WTC11 (cell line): ENCODE data around the gene ZEB1. TPM values are rescaled to one million over a fixed set of nuclear protein-coding genes. Genes with fewer than 3 reads are reported as not detected.

Source experiments
- ATAC-seq: fragments of 200-7000 bp; cut with Tn5 transposase; 2 replicates; pipeline ENCODE4 v1.10.0; 2021; ENCODE audit warnings: mild to moderate bottlenecking, moderate library complexity
- CTCF ChIA-PET: fragments of 300-600 bp; sonication (Branson Sonifier 250); formaldehyde crosslinking; loops from one replicate; lab custom pipeline; 2021; ENCODE audit warnings: antibody characterized with exemption; lab: Charles Lee
- POLR2A ChIA-PET: fragments of 350-600 bp; sonication (Branson Sonifier 250); formaldehyde crosslinking; loops from one replicate; lab custom pipeline; 2021; ENCODE audit warnings: antibody characterized with exemption; lab: Charles Lee
- DNase-seq: peaks from one replicate; pipeline ENCODE4 v3.0.0; 2021; ENCODE audit warnings: low spot score
- H3K27ac Mint-ChIP-seq: 2 replicates; pipeline ENCODE4 v1.8.0; 2021; ENCODE audit warnings: mixed read lengths
- H3K27me3 Mint-ChIP-seq: 2 replicates; pipeline ENCODE4 v1.8.0; 2021; ENCODE audit warnings: low read depth, mild to moderate bottlenecking, moderate library complexity, mixed read lengths
- H3K36me3 Mint-ChIP-seq: 2 replicates; pipeline ENCODE4 v1.8.0; 2021; ENCODE audit warnings: mixed read lengths
- H3K4me1 Mint-ChIP-seq: 2 replicates; pipeline ENCODE4 v1.8.0; 2022; ENCODE audit warnings: mixed read lengths
- H3K4me3 Mint-ChIP-seq: 2 replicates; pipeline ENCODE4 v1.8.0; 2021; ENCODE audit warnings: mild to moderate bottlenecking, moderate library complexity, mixed read lengths
- H3K9me3 Mint-ChIP-seq: 2 replicates; pipeline ENCODE4 v1.8.0; 2021; ENCODE audit warnings: mixed read lengths
- CBFB ChIP-seq: sonication (generic); formaldehyde crosslinking; IDR thresholded peaks from 2 replicates; pipeline ENCODE4 v1.8.1; 2022; ENCODE audit warnings: mild to moderate bottlenecking, low read depth, missing genetic modification reagents
- ELF4 ChIP-seq: sonication (generic); formaldehyde crosslinking; IDR thresholded peaks from 2 replicates; pipeline ENCODE4 v1.8.1; 2022; ENCODE audit warnings: low read depth, mild to moderate bottlenecking, moderate library complexity, missing genetic modification reagents
- FOXP1 ChIP-seq: sonication (generic); formaldehyde crosslinking; IDR thresholded peaks from 2 replicates; pipeline ENCODE4 v1.8.0; 2022; ENCODE audit warnings: missing genetic modification reagents, mild to moderate bottlenecking, moderate library complexity, borderline replicate concordance
- KAT7 ChIP-seq: sonication (generic); formaldehyde crosslinking; IDR thresholded peaks from 2 replicates; pipeline ENCODE4 v1.8.1; 2023; ENCODE audit warnings: missing genetic modification reagents, mild to moderate bottlenecking, borderline replicate concordance
- NFE2L1 ChIP-seq: sonication (generic); formaldehyde crosslinking; IDR thresholded peaks from 2 replicates; pipeline ENCODE4 v1.8.1; 2023; ENCODE audit warnings: missing genetic modification reagents
- NFYB ChIP-seq: sonication (generic); formaldehyde crosslinking; conservative IDR thresholded peaks from 2 replicates; pipeline ENCODE4 v1.8.0; 2022; ENCODE audit warnings: low read depth, missing genetic modification reagents
- RORB ChIP-seq: fragments of 250-450 bp; sonication (Bioruptor Pico); IDR thresholded peaks from 2 replicates; pipeline ENCODE4 v1.9.0; 2021; ENCODE audit warnings: mild to moderate bottlenecking
- SP1 ChIP-seq: sonication (generic); formaldehyde crosslinking; conservative IDR thresholded peaks from 2 replicates; pipeline ENCODE4 v1.8.1; 2022; ENCODE audit warnings: missing genetic modification reagents
- total RNA-seq: library from RNA; stranded (reverse); gene quantifications from 3 replicates; pipeline ENCODE4 v1.2.3, GENCODE V29; 2021
- TF ChIP-seq, protein P1 (sequence below): sonication (generic); formaldehyde crosslinking; IDR thresholded peaks from 2 replicates; pipeline ENCODE4 v1.8.0; 2022; ENCODE audit warnings: missing genetic modification reagents
- TF ChIP-seq, protein P2 (sequence below): fragments of 250-450 bp; sonication (Bioruptor Pico); IDR thresholded peaks from 2 replicates; pipeline ENCODE4 v1.9.0; 2021; ENCODE audit warnings: mild to moderate bottlenecking
- TF ChIP-seq, protein P3 (sequence below): sonication (generic); formaldehyde crosslinking; IDR thresholded peaks from 2 replicates; pipeline ENCODE4 v1.8.1; 2023; ENCODE audit warnings: mild to moderate bottlenecking, missing genetic modification reagents, borderline replicate concordance
- TF ChIP-seq, protein P4 (sequence below): fragments of 250-450 bp; sonication (Bioruptor Pico); IDR thresholded peaks from 2 replicates; pipeline ENCODE4 v1.8.0; 2021; ENCODE audit warnings: mild to moderate bottlenecking
- TF ChIP-seq, protein P5 (sequence below): fragments of 250-450 bp; sonication (Bioruptor Pico); IDR thresholded peaks from 2 replicates; pipeline ENCODE4 v1.9.0; 2021; ENCODE audit warnings: moderate library complexity, mild to moderate bottlenecking, inconsistent platforms, borderline replicate concordance
- TF ChIP-seq, protein P6 (sequence below): sonication (generic); formaldehyde crosslinking; conservative IDR thresholded peaks from 2 replicates; pipeline ENCODE4 v1.8.1; 2023; ENCODE audit warnings: mild to moderate bottlenecking, low read depth, missing genetic modification reagents, moderate library complexity
- TF ChIP-seq, protein P7 (sequence below): sonication (generic); formaldehyde crosslinking; IDR thresholded peaks from 2 replicates; pipeline ENCODE4 v1.8.1; 2023; ENCODE audit warnings: mild to moderate bottlenecking, missing genetic modification reagents, moderate library complexity

The ZEB1 gene
- total RNA-seq, 1 experiment from 2014 or later, result 0.39 TPM

DNA sequence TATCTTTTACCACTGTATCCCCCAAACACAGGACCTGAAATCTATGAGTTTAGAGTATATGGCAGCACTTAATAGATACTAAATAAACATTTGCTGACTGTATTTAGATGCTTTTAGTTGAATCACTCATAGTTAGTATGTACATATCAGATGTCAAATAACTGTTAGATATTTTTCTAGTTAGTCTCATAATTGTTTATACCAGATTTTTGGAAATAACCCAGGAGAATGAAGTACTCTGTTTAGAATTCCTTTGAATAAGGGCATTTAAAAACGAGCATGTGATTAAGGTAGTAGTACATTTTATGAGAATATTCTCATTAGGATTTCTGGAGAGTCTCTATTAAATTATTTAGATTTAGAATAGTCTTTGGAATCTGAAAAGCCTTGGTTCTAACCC, 22.3 kb upstream of the ZEB1 start (continued):
- TF ChIP-seq, protein P1, sequence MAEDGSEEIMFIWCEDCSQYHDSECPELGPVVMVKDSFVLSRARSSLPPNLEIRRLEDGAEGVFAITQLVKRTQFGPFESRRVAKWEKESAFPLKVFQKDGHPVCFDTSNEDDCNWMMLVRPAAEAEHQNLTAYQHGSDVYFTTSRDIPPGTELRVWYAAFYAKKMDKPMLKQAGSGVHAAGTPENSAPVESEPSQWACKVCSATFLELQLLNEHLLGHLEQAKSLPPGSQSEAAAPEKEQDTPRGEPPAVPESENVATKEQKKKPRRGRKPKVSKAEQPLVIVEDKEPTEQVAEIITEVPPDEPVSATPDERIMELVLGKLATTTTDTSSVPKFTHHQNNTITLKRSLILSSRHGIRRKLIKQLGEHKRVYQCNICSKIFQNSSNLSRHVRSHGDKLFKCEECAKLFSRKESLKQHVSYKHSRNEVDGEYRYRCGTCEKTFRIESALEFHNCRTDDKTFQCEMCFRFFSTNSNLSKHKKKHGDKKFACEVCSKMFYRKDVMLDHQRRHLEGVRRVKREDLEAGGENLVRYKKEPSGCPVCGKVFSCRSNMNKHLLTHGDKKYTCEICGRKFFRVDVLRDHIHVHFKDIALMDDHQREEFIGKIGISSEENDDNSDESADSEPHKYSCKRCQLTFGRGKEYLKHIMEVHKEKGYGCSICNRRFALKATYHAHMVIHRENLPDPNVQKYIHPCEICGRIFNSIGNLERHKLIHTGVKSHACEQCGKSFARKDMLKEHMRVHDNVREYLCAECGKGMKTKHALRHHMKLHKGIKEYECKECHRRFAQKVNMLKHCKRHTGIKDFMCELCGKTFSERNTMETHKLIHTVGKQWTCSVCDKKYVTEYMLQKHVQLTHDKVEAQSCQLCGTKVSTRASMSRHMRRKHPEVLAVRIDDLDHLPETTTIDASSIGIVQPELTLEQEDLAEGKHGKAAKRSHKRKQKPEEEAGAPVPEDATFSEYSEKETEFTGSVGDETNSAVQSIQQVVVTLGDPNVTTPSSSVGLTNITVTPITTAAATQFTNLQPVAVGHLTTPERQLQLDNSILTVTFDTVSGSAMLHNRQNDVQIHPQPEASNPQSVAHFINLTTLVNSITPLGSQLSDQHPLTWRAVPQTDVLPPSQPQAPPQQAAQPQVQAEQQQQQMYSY (CRISPR knock-in tag), result no peak
- TF ChIP-seq FOXP1 (CRISPR knock-in tag) (no peak), RORB (CRISPR knock-in tag) (no peak), ELF4 (CRISPR knock-in tag) (no peak), KAT7 (CRISPR knock-in tag) (no peak)
- TF ChIP-seq, protein P2, sequence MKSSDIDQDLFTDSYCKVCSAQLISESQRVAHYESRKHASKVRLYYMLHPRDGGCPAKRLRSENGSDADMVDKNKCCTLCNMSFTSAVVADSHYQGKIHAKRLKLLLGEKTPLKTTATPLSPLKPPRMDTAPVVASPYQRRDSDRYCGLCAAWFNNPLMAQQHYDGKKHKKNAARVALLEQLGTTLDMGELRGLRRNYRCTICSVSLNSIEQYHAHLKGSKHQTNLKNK (CRISPR knock-in tag), result no peak
- TF ChIP-seq, protein P3, sequence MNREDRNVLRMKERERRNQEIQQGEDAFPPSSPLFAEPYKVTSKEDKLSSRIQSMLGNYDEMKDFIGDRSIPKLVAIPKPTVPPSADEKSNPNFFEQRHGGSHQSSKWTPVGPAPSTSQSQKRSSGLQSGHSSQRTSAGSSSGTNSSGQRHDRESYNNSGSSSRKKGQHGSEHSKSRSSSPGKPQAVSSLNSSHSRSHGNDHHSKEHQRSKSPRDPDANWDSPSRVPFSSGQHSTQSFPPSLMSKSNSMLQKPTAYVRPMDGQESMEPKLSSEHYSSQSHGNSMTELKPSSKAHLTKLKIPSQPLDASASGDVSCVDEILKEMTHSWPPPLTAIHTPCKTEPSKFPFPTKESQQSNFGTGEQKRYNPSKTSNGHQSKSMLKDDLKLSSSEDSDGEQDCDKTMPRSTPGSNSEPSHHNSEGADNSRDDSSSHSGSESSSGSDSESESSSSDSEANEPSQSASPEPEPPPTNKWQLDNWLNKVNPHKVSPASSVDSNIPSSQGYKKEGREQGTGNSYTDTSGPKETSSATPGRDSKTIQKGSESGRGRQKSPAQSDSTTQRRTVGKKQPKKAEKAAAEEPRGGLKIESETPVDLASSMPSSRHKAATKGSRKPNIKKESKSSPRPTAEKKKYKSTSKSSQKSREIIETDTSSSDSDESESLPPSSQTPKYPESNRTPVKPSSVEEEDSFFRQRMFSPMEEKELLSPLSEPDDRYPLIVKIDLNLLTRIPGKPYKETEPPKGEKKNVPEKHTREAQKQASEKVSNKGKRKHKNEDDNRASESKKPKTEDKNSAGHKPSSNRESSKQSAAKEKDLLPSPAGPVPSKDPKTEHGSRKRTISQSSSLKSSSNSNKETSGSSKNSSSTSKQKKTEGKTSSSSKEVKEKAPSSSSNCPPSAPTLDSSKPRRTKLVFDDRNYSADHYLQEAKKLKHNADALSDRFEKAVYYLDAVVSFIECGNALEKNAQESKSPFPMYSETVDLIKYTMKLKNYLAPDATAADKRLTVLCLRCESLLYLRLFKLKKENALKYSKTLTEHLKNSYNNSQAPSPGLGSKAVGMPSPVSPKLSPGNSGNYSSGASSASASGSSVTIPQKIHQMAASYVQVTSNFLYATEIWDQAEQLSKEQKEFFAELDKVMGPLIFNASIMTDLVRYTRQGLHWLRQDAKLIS (CRISPR knock-in tag), result no peak
- TF ChIP-seq, all 79 proteins: peak for 0

DNA sequence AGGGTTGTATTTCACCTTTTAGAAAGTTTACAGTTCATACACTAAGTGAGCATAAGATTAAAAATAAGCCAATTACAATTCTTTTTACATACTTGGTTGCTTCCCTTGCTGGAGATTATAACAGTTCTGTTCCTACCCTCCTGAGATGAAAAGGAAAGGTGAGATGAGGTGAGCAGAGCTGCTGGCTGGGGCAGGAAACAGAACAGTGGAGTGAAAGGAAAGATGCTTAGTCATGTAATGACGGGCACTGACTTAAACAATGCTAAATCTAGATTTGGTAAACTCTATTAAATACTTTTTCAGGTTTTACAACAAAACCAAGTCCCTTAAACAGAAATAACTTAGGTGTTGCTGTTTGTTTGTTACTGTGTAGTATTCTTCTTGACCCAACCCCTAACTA, 19.9 kb upstream of the ZEB1 start:
- POLR2A ChIA-PET, result no interaction called here
- no peaks in the 10 kb centered on the region for H3K36me3 Mint-ChIP-seq
- TF ChIP-seq, protein P4, sequence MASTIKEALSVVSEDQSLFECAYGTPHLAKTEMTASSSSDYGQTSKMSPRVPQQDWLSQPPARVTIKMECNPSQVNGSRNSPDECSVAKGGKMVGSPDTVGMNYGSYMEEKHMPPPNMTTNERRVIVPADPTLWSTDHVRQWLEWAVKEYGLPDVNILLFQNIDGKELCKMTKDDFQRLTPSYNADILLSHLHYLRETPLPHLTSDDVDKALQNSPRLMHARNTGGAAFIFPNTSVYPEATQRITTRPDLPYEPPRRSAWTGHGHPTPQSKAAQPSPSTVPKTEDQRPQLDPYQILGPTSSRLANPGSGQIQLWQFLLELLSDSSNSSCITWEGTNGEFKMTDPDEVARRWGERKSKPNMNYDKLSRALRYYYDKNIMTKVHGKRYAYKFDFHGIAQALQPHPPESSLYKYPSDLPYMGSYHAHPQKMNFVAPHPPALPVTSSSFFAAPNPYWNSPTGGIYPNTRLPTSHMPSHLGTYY (CRISPR knock-in tag), result no peak
- TF ChIP-seq, protein P5, sequence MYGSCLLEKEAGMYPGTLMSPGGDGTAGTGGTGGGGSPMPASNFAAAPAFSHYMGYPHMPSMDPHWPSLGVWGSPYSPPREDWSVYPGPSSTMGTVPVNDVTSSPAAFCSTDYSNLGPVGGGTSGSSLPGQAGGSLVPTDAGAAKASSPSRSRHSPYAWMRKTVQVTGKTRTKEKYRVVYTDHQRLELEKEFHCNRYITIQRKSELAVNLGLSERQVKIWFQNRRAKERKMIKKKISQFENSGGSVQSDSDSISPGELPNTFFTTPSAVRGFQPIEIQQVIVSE (CRISPR knock-in tag), result no peak
- peak; percentile 44; the same call in 1 of the 2 replicates for TF ChIP-seq NFE2L1 (CRISPR knock-in tag)
- TF ChIP-seq, all 79 proteins: peak for 1
- no peaks in the 10 kb centered on the region for H3K27me3 Mint-ChIP-seq
- CTCF ChIA-PET, result no interaction called here
- ATAC-seq (no peak), DNase-seq (no peak)
- no peak overlapping the region for H3K4me3 Mint-ChIP-seq
- H3K9me3 Mint-ChIP-seq, result no peaks in the 10 kb centered on the region
- H3K27ac Mint-ChIP-seq, result no peak overlapping the region
- peaks cover 16% of the 10 kb centered on the region for H3K4me1 Mint-ChIP-seq

DNA sequence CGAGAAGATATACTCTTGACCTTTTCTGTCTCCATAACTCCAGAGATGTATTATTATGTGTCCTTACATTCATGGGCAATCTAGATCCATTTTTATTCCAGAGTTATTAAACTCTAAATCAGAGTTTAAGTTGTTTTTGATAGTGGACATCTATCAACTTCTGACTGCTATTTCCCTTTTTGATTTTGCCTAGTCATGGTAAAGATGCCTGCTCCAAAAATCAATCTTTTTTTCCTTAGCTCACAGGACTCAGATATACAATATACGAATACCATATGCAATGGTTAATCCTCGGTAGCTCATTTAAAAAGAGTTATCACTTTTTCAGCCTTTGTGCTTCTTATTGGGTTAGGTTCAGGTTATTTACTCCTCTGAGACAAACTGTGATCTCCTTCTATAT, 15.8 kb upstream of the ZEB1 start:
- ChIA-PET POLR2A (no interaction called here), CTCF (no interaction called here)
- H3K9me3 Mint-ChIP-seq, result no peaks in the 10 kb centered on the region
- no peaks in the 10 kb centered on the region for H3K36me3 Mint-ChIP-seq
- no peak overlapping the region for H3K4me3 Mint-ChIP-seq
- no peak overlapping the region for H3K27ac Mint-ChIP-seq
- no peak for DNase-seq
- peaks cover 4% of the 10 kb centered on the region; the same call in 1 of the 2 replicates for H3K4me1 Mint-ChIP-seq
- H3K27me3 Mint-ChIP-seq, result no peaks in the 10 kb centered on the region; the same call in 1 of the 2 replicates
- ATAC-seq, result no peak
- TF ChIP-seq, protein P6, sequence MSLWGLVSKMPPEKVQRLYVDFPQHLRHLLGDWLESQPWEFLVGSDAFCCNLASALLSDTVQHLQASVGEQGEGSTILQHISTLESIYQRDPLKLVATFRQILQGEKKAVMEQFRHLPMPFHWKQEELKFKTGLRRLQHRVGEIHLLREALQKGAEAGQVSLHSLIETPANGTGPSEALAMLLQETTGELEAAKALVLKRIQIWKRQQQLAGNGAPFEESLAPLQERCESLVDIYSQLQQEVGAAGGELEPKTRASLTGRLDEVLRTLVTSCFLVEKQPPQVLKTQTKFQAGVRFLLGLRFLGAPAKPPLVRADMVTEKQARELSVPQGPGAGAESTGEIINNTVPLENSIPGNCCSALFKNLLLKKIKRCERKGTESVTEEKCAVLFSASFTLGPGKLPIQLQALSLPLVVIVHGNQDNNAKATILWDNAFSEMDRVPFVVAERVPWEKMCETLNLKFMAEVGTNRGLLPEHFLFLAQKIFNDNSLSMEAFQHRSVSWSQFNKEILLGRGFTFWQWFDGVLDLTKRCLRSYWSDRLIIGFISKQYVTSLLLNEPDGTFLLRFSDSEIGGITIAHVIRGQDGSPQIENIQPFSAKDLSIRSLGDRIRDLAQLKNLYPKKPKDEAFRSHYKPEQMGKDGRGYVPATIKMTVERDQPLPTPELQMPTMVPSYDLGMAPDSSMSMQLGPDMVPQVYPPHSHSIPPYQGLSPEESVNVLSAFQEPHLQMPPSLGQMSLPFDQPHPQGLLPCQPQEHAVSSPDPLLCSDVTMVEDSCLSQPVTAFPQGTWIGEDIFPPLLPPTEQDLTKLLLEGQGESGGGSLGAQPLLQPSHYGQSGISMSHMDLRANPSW (CRISPR knock-in tag), result no peak
- TF ChIP-seq, protein P7, sequence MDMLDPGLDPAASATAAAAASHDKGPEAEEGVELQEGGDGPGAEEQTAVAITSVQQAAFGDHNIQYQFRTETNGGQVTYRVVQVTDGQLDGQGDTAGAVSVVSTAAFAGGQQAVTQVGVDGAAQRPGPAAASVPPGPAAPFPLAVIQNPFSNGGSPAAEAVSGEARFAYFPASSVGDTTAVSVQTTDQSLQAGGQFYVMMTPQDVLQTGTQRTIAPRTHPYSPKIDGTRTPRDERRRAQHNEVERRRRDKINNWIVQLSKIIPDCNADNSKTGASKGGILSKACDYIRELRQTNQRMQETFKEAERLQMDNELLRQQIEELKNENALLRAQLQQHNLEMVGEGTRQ, result no peak
- TF ChIP-seq NFYB (no peak), SP1 (CRISPR knock-in tag) (no peak), CBFB (no peak)
- TF ChIP-seq, protein P3 (CRISPR knock-in tag), result no peak
